Mesothelial cell of epicardium (in vitro differentiated cells): ENCODE data around the gene MAEL. TPM values are rescaled to one million over a fixed set of nuclear protein-coding genes. Genes with fewer than 3 reads are reported as not detected.

Experiments
- DNase-seq, 2 experiments: peaks; one replicate each; pipeline ENCODE4 v3.0.0; 2021; ENCODE audit warnings: low spot score in 2 of 2; ENCODE audit not compliant: unreplicated experiment in 2 of 2
- H3K27ac Mint-ChIP-seq: 2 replicates; pipeline ENCODE4 v1.8.0; 2021; ENCODE audit warnings: mixed read lengths
- H3K27me3 Mint-ChIP-seq: 2 replicates; pipeline ENCODE4 v1.8.0; 2021; ENCODE audit warnings: low read depth, mixed read lengths
- H3K36me3 Mint-ChIP-seq: 2 replicates; pipeline ENCODE4 v1.8.0; 2021; ENCODE audit warnings: mixed read lengths
- H3K4me1 Mint-ChIP-seq: 2 replicates; pipeline ENCODE4 v1.8.0; 2021; ENCODE audit warnings: mixed read lengths
- H3K4me3 Mint-ChIP-seq: 2 replicates; pipeline ENCODE4 v1.8.0; 2021; ENCODE audit warnings: mild to moderate bottlenecking, moderate library complexity, mixed read lengths
- H3K9me3 Mint-ChIP-seq: 2 replicates; pipeline ENCODE4 v1.8.0; 2021; ENCODE audit warnings: mixed read lengths
- total RNA-seq: library from RNA; stranded (reverse); gene quantifications from 3 replicates; pipeline ENCODE4 v1.2.1, GENCODE V29; 2021
- TF ChIP-seq, protein P1 (sequence below): fragments of 200-600 bp; sonication (generic); IDR thresholded peaks from one replicate; pipeline ENCODE4 v1.5.0; 2021; ENCODE audit warnings: antibody characterized with exemption; ENCODE audit not compliant: unreplicated experiment

The MAEL gene
- total RNA-seq, 1 donor from 2014 or later, result not detected

- no peak for DNase-seq
- no peak overlapping the region for H3K4me3 Mint-ChIP-seq
- H3K9me3 Mint-ChIP-seq, result peaks cover 23% of the 10 kb centered on the region
- TF ChIP-seq, protein P1, sequence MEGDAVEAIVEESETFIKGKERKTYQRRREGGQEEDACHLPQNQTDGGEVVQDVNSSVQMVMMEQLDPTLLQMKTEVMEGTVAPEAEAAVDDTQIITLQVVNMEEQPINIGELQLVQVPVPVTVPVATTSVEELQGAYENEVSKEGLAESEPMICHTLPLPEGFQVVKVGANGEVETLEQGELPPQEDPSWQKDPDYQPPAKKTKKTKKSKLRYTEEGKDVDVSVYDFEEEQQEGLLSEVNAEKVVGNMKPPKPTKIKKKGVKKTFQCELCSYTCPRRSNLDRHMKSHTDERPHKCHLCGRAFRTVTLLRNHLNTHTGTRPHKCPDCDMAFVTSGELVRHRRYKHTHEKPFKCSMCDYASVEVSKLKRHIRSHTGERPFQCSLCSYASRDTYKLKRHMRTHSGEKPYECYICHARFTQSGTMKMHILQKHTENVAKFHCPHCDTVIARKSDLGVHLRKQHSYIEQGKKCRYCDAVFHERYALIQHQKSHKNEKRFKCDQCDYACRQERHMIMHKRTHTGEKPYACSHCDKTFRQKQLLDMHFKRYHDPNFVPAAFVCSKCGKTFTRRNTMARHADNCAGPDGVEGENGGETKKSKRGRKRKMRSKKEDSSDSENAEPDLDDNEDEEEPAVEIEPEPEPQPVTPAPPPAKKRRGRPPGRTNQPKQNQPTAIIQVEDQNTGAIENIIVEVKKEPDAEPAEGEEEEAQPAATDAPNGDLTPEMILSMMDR, result no peak
- H3K4me1 Mint-ChIP-seq, result no peaks in the 10 kb centered on the region
- no peak overlapping the region for H3K27ac Mint-ChIP-seq
- no peaks in the 10 kb centered on the region for H3K36me3 Mint-ChIP-seq
- peaks cover 7% of the 10 kb centered on the region for H3K27me3 Mint-ChIP-seq
These were observed 13.3 kb downstream of the MAEL start for GRCh38 chr1:167002354-167002753.

GRCh38 chr1:167003711-167004110, 14.6 kb downstream of the MAEL start:
- no peak overlapping the region for H3K4me3 Mint-ChIP-seq
- TF ChIP-seq, protein P1, result no peak
- H3K36me3 Mint-ChIP-seq, result no peaks in the 10 kb centered on the region
- H3K27me3 Mint-ChIP-seq, result peaks cover 11% of the 10 kb centered on the region
- H3K4me1 Mint-ChIP-seq, result no peaks in the 10 kb centered on the region
- H3K9me3 Mint-ChIP-seq, result peaks cover 23% of the 10 kb centered on the region
- no peak for DNase-seq
- no peak overlapping the region for H3K27ac Mint-ChIP-seq

- DNase-seq, result no peak
- peaks cover 49% of the 10 kb centered on the region for H3K27me3 Mint-ChIP-seq
- H3K36me3 Mint-ChIP-seq, result no peaks in the 10 kb centered on the region
- H3K9me3 Mint-ChIP-seq, result no peaks in the 10 kb centered on the region
- no peak overlapping the region for H3K4me3 Mint-ChIP-seq
- H3K27ac Mint-ChIP-seq, result no peak overlapping the region
- H3K4me1 Mint-ChIP-seq, result no peaks in the 10 kb centered on the region
- TF ChIP-seq, protein P1, result no peak
These were observed 22.6 kb downstream of the MAEL start for GRCh38 chr1:167011560-167012191.

- H3K4me1 Mint-ChIP-seq, result no peaks in the 10 kb centered on the region
- TF ChIP-seq, protein P1, result no peak
- no peak for DNase-seq
- H3K27me3 Mint-ChIP-seq, result peaks cover 49% of the 10 kb centered on the region
- H3K27ac Mint-ChIP-seq, result no peak overlapping the region
- no peak overlapping the region for H3K4me3 Mint-ChIP-seq
- H3K9me3 Mint-ChIP-seq, result no peaks in the 10 kb centered on the region
- no peaks in the 10 kb centered on the region for H3K36me3 Mint-ChIP-seq
These were observed 23.5 kb downstream of the MAEL start for GRCh38 chr1:167012570-167012969.

DNA sequence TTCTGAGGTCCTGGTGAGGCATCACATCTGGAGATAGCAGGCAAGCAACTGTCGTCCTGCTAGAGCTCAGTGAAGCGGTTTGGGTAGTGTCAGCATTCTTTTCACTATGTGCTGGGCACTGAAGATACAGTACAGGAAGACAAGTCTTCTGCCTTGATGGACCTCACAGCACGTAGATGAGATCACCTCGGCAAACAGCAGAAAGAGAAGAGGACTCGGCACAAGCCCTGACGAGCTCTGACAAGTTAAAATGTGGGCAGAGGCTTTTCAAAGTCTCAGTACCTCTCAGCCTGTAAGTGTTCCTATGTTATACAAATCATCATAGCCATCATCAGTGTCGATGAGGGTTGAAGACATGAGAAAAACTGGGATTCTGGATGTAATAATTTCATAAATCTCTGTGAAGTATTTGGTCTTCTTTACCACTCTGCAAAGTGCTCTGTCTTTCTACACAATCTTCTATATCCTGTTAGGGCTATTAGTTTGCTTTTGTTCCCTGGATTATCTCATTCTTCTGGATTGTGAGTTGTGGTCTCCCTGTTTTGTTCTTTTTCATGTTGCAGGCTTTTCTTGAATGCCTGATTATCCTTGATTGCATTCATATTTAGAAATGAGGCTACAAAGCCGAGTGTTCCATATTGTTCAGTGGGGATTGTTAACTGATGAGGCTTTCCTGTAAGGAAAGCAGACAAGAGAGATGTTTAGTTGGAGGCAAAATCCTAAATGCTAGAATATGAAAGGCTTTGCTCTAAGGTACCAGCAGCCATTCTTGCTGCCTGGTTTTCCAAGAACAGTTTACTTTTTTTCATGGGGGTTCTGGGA, 24.2 kb downstream of the MAEL start:
- Mint-ChIP-seq H3K4me1 (no peaks in the 10 kb centered on the region), H3K27me3 (peaks cover 45% of the 10 kb centered on the region), H3K4me3 (no peak overlapping the region), H3K27ac (no peak overlapping the region), H3K9me3 (no peaks in the 10 kb centered on the region), H3K36me3 (no peaks in the 10 kb centered on the region)
- TF ChIP-seq, protein P1, result no peak
- DNase-seq, result no peak
